Hematopoietic multipotent progenitor cell (in vitro differentiated cells): Measurements from ENCODE around the gene CDYL. TPM values are rescaled to one million over a fixed set of nuclear protein-coding genes. Genes with fewer than 3 reads are reported as not detected.
"Not testable (repeated sequence)": the region's sequence is repeated elsewhere in the genome, so short reads cannot be mapped to it uniquely, and the experiment has no call there.

Source experiments
- DNase-seq, 3 donors: peaks; one replicate each; pipeline ENCODE4 v3.0.0-alpha.2; 2011 to 2015; ENCODE audit warnings: low read depth in 2 of 3, low spot score in 2 of 3
- total RNA-seq: library from RNA; depleted of rRNA; stranded (reverse); fragments of >200 nt; gene quantifications from one replicate; pipeline ENCODE4 v1.2.3, GENCODE V29; 2012

Gene CDYL
- total RNA-seq, 1 donor: 53.1 TPM

DNA sequence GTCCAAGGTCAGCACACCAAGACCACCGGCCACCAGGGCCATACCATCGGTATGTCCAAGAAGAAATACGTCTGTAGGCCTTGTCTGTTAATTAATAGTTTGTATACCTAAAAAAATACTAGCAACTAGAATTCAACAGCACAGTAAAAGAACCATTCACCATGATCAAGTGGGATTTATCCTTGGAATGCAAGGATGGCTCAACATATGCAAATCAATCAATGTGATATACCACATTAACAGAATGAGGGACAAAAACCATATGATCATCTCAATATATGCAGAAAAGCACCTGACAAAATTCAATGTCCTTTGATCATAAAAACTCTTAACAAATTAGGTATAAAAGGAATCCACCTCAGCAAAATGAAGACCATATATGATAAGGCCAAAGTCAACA is 203.2 kb downstream of the CDYL start:
- peak in 1 of 3 donors; percentile 15 for DNase-seq

DNA sequence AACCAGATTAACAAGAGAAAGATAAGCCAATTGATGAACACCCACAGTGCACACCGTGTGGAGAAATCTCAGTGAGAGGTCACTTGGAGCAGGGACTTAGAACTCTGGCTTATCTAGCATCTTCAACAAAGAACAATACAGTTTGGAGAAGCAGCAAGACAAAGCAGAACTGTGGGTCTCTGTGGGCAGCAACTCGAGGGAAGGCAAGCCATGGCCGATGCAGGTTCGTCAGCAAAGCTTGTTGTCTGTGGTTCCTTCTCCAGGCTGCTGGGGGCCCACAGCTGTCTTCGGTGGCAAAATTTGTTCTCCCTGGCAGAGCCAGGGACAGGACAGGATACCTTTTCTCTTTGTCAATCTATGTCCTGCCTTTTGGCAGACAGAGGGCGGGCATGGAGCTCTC is 205.6 kb downstream of the CDYL start:
- DNase-seq: no peak

DNA sequence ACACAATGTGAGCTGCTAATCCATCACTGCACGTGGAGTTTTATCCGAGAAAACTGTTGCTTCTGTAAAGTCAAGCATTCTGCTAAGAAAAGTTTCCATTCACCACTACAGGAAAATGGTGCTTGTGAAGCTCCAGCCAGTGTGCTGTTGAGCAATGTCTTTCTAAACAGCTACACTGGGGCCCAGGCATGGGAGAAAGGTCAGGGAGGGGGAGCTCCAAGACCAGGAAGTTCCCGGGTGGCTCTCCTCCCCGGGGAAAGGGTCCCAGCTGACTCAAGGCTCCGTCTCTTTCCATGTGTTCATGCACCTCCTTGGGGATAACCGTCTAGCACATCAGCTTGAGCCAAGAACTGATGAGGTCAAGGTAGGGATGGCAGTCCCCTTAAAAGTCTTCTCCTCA is 207.1 kb downstream of the CDYL start:
- no peak for DNase-seq

DNA sequence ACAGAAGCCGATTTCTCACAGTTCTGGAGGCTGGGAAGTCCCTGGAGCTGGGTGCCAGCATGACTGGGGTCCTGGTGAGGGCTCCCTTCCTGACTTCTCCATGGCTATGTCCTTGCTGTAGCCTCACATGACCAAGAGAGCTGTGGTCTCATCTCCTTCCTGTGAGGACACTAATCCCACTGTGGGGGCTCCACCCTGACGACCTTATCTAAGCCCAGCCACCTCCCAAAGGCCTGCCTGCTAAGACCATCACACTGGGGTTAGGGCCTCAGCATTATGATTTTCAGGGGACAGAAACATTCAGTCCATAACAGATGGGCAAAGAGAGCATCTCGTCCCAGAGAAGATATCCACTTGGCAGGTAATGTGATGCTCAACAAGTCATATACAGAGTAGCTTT is 210.8 kb downstream of the CDYL start:
- DNase-seq: no peak

DNA sequence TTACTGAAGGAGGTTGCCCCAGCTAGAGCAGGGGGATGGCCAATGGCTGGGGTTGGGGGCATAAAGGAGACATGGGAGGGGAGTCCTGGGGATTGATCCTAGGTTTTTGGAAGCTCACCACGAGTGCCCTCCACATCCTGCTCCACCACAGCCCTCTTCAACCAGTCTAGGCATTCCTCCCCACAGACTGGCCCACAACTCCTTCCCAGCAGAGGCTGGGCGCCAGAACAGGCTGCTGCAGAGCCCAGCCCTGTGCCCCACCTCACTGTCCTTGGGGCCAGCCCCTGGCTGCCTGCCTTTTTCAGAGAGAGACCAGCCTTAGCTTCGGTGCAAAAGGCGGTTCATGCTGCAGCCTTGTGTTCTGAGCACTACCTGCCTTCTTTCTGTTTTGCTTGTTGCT is 211.2 kb downstream of the CDYL start:
- DNase-seq: no peak

DNA sequence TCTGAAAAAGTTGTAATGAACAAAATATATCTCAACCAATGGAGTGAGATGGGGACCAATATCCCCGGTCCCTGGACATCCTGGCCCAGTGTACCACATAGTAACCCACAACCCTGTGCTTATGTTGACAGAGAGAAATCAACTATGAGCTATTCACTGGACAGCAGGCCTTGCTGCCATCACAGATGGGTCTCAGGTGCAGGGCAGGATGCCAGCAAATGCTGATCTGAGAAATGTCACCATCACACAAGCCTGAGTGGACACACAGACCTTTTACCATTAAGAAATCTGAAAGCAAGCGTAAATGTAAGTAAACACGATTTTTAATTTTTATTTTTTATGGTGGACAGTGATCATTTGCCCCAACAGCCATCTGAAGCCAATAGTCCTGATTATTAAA is 218.5 kb downstream of the CDYL start:
- no peak for DNase-seq

DNA sequence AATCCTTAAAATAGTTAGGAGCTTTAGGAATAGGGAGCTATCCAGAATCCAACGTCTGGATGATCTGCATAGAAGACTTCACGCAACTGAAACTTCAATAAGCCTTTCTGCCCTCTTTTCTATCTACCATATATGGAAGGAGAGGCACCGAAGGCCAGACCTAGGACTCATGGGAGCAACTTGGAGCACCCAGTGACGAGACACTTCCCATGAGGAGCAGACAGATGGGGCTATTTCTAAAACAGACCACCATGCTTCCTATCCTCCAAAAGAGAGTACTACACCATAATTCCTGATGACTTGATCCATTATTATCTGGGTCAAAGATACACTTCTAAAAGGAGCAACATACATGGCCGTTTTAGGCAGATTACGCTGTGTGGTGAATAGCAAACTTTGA is 221.7 kb downstream of the CDYL start:
- DNase-seq: no peak

DNA sequence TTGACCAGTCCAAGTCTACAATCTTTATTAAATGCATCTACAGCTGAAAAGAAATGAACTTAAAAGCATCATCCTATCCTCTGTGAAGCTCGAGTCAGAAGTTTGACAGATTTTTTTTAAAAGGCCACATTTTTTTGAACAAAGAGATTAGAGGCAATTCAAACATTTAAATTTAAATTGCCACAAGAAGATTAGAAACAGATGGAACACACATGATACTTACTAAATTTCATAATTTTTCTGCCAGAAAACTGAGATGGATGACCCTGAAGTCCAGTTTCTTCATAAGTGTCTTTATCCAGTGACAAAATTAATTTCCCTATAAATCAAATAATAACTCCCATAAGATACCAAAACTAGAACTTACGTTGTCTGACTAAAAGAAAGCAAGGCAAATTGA is 223.4 kb downstream of the CDYL start:
- DNase-seq: no peak

DNA sequence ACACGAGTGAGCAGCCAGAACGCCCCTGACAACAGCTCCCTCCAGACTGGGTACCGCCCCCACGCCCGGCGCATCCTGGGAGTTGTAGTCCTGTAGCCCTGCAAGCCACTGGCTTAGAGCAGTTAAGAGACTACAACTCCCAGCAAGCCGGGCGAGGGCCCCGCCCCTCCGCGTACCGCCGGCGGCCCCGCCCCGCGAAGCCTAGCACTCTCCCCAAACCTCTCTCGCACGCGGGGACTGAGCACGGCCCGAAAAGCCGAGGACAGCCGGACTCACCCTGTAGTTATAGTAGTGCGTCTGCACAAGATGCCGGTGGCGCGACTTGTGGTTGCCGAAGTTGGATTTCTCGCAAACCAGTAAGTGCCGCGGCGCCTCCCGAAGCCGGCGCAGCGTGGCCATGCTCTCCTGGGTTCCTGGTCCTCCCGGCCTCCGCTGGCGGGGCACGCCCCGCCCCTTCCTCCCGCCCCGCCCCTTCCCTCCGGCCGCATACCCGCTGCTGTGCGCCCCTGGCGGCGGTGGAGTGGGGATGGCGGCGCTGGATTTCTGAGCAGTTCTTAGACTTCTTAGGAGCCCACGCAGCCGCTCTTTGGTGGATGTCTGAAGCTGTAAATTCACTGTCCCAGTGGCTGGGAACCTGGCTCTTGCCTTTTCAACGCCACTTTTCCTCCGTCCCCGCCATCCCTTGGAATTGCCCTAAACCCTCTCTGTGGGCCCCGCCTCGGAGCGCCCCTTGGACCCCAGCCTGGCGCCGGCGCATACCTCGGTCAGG is 227.6 kb downstream of the CDYL start, which contains the start of gene RPP40:
RPP40 (minus strand) TSS at position 434 of the 769 bp plus-strand sequence; CDS start at position 399, 35 bp downstream.
- DNase-seq: peak; percentile 88 to 98 (median 97)

DNA sequence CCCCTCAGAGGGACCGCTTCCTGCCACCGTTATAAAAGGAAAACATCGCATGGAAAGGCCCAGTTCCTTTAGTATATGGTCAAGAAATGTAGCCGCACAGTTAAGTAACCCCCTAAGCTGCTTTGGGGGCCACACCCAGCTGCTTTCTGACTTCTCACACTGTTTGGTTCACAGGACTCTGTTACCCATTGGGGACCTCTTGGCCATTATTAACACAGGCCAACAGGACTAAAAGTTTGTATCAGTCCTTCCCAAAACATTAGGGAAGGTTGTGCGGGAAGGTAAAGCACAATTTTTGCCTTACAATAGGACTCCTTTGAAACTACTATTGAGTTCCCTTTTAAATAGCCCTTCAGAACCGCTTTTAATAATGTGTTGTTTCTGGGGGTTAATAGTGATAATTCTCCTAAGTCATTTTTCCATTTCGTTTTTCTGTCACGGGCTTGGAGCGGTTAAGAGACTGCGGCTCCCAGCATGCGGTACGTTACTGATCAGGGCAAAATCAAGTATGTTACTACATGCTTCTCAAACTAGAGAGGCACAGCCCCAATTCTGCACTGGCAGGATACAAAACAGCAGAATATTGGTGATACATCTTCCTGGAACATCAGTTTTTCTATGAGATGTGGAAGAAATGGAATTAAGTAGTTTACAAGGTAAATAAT is 228.3 kb downstream of the CDYL start:
- DNase-seq: no peak

DNA sequence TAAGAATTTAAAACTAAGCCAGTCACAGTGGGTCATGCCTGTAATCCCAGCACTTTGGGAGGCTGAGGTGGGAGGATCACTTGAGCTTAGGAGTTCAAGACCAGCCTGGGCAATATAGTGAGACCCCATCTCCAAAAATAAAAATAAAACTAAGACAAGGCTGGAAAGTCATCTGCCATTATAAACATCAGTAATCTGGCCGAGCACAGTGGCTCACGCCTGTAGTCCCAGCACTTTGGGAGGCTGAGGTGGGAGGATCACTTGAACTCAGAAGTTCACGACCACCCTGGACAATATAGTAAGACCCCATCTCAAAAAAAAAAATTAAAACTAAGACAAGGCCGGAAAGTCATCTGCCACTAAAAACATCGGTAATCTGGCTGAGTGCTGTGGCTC is 228.8 kb downstream of the CDYL start:
- not testable (repeated sequence) for DNase-seq

Other genes starting within 250 kb of the CDYL start
- 5.9 TPM for gene RPP40, start 227.6 kb downstream of the CDYL start, total RNA-seq